Cardiac ventricle fibroblast (primary cell): ENCODE measurements around the gene TMEM97. TPM values are rescaled to one million over a fixed set of nuclear protein-coding genes. Genes with fewer than 3 reads are reported as not detected.

Experiments
- total RNA-seq: library from RNA; depleted of rRNA; stranded (reverse); fragments of >200 nt; gene quantifications from 2 replicates; pipeline ENCODE4 v1.2.3, GENCODE V29; 2015

TMEM97 gene
- total RNA-seq = 8.9 and 11.7 TPM in 2 replicates

DNA sequence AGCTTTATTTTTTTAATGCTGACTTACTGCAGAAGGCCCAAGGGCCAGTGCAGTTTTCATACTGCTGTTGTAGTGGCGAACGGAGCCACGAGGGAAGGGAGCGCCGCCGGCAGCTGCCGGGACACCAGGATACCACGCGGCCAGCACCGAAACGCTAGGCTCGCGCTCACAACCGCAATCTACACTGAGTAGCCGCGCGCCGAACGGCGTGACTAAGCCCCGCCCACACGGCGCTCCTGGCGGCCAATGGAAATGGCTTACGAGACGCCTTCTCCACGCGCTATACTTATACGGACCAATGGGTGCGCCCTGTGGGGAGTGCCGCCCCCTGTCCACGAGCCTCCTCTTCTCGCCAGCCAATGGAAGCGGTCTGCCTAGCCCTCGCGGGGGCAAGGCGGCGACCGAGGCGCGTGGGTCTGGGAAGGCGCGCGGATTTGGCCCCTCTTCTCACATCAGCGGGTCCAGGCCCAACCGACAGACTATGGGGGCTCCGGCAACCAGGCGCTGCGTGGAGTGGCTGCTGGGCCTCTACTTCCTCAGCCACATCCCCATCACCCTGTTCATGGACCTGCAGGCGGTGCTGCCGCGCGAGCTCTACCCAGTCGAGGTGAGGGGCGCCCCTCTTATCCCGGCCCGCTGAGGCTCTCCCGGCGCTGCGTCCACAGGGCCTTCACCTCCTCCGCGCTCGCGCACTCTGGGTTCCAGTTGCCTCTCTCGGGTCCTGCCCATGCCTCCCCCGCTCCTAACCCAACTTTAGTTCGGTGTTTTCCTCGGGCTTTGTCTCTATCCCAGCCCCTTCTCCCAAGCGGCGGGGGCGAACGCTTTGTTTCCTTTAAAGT lies at the start of gene TMEM97:
Gene TMEM97, plus strand, starts transcription at position 442 of the 839 bp plus-strand sequence. Its CDS starts 40 bp downstream, at position 482.

DNA sequence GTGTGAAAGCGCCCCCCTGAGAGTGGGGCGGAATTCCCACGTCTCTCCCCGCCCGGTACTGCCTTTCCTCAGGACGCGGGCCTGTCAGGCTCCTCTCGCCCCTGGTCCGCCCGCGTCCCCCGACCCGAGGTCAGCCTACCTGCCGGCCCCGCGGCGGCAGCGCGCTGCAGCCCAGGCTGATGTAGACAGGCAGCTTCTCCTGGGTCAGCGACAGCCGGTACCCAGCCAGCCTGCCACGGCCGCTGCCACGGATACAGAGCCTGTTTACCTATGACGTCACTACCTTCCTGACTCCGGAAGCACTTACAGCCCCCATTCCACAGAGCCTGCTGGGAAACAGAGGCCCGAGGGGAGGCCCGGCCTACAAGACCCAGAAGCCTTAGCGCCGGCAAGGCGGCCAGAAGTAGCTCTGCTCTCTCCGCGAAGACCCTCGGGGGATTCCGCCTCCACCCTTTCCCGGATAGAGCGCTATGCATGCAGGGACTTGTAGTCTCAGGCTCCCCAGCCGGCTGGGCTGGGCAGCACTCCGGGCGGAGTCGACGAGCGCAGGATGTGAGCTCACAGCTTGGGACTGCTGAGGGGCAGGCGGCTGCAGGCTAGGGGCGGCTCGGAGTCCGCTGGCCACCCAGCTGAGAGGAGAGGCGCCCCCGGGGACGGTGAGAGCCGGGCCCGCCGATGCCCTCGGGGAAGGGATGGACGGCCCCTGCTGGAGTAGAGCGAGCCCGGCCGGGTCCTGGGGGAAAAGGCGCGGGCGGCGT lies 16.4 kb downstream of the TMEM97 start, which contains the start of the genes IFT20 and TNFAIP1:
Gene IFT20, minus strand, starts transcription at position 272 of the 758 bp plus-strand sequence. CDS start 3,487 bp downstream, outside the sequence.
Gene TNFAIP1, plus strand, starts transcription at position 561 of the 758 bp plus-strand sequence. CDS start 3,761 bp downstream, outside the sequence.

DNA sequence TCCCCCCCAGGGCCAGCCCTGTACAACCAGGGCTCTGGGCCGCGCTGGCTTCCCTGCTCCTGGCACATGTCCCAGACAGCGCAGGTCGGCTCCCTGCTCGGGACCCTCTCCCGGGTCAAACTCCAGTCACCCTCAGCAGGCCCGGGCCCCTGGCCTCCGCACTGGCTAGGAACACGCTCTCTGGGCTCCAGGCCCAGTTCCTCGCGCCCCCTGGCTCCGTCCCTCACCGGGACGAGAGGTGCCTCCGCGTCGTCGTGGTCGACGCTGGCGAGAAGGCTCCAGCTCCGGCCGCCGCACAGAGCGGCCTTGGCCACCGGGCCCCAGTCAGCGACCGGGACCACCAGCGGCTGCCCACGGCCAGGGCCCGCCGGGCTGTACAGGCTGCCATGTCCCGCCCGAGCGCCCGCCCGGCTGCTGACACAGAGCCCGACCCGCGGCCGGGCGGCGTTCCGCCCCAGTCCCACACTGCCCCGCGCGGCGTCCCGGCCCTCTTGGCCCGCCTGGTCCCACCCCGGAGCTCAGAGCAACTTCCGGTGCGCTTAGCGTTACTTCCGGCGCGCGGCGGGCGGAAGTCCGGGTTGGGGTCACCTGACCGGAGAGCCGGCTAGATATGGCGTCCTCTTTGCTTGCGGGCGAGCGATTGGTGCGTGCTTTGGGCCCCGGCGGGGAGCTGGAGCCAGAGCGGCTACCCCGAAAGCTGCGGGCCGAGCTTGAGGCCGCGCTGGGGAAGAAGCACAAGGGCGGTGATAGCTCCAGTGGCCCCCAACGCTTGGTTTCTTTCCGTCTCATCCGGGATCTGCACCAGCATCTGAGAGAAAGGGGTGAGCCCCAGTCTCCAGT lies 38.3 kb downstream of the TMEM97 start, which contains the start of gene POLDIP2:
Gene POLDIP2, minus strand, starts transcription at position 467 of the 840 bp plus-strand sequence. Its CDS starts 79 bp downstream, at position 388.

DNA sequence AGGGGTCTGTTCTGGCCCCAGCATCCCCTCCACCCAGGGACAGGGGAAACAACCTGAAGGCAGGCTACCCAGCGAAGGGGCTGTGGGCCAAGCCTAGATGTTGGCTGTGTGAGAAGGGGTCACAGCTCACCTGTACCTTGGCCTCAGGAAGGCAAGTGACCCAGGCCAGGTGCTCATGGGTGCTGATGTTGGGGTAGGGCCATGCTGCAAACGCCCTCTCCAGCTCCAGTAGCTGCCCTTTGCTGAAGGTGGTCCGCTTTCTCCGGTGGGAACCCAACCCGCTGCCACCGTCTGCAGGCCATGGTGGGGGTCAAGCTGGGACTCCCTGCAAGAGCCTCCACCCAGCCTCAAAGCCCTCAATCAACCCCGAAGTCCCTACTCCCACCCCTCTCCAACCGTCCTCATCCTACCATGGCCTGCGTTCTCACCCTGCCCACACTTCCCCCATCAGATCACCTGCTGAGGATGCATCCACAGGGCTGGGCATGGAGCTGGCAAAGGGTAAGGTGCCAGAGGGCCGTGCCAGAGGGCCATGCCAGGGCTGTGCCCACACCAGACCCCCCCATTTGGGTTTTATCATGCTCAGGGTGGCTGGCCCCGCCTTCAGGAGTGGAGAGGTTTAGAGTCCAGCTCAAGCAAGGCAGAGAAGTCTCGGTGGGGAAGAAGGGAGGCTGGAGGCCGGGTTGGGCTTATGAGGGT lies 45.8 kb downstream of the TMEM97 start, which contains the start of gene SEBOX:
Gene SEBOX, minus strand, starts transcription at position 535 of the 699 bp plus-strand sequence. Its CDS starts 48 bp downstream, at position 487.

DNA sequence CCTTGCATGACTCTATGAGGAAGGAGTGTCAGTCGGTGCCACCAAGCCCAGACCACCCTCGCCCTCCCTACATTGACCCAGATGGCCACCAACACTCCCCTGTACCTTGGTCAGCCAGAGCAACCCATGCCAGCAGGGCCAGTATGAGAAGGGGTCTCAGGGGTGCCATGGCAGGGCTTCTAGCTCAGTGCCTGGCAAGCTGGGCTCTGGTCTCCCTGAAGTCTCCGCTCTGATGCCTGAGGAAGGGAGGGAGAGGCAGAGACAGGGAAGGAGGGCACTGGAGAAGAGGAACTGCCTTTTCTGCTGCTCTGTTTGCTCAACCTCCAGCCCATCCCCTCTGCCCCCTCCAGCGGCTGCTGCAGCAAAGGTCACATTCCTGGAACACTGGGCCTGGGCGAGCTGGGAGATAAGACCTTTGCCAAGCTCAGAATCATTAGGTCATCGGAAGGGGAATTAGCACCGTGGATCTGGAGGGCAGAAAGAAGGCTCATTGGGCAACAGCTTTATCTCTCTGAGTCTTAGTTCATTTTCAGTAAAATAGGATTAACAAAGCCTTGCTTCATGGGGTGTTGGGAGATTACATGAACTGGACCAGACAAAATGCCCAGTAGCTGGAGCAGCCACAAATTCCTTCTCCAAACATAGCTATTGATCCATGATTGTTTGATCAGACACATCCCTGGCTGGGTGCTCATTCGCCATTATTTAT lies 51.2 kb downstream of the TMEM97 start, which contains the start of gene VTN:
Gene VTN, minus strand, starts transcription at position 273 of the 709 bp plus-strand sequence. Its CDS starts 104 bp downstream, at position 169.

DNA sequence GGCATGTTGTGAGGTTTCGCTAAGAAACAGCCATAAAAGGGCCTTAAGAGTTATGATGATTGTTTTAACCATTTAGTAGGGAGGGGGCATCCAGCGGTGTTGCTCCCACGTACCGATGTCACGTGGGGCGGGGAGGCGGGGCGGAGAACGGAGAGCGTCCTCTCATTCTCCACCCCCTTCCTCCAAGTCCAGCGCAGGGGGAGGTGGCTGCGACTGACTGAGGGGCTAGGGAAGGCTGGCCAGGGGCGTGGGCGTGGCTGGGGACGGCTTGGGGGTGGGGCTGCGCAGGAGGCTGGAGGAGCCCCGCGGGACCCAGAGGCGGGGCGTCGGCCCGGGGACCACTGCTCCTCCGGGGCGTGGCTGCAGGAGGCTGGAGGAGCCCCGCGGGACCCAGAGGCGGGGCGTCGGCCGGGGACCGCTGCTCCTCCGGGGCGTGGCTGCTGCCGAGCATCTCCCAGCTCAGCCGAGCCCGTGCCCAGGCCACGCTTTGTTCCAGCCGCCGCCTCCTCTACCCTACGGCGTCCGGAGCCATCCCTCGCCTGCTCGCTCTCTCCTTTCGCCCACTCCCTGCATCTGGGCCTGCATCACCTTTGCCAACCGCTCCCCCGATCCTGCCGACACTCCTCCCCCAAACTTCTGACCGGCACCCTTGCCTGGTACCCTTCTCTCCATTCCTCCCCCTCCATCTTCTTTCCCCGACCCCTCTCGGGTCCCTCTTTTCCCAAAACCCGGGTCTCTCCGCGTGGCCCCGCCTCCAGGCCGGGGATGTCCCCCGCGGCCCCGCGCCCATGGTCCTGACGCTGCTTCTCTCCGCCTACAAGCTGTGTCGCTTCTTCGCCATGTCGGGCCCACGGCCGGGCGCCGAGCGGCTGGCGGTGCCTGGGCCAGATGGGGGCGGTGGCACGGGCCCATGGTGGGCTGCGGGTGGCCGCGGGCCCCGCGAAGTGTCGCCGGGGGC lies 52.5 kb downstream of the TMEM97 start, which contains the start of gene SARM1:
Gene SARM1, plus strand, starts transcription at position 450 of the 958 bp plus-strand sequence. Its CDS starts 339 bp downstream, at position 789.

Other genes with a start within 250 kb of the TMEM97 start
- gene IFT20, start 16.3 kb downstream of the TMEM97 start, total RNA-seq = 38.8 and 47.0 TPM in 2 replicates
- 14.5 and 18.3 TPM in 2 replicates for gene TNFAIP1, start 16.6 kb downstream of the TMEM97 start, total RNA-seq
- gene POLDIP2, start 38.3 kb downstream of the TMEM97 start, total RNA-seq = 58.3 and 78.0 TPM in 2 replicates
- gene SEBOX, start 46.0 kb downstream of the TMEM97 start, total RNA-seq = not detected in 2 replicates
- gene VTN, start 51.1 kb downstream of the TMEM97 start, total RNA-seq = 1.4 and 3.5 TPM in 2 replicates
- gene SARM1, start 52.5 kb downstream of the TMEM97 start, total RNA-seq = 9.7 and 14.7 TPM in 2 replicates
- 3.7 and 3.9 TPM in 2 replicates for gene SLC46A1, start 87.0 kb downstream of the TMEM97 start, total RNA-seq
- gene SLC13A2, start 154.4 kb downstream of the TMEM97 start, total RNA-seq = not detected in 2 replicates
- not detected in 2 replicates for gene FOXN1, start 187.1 kb downstream of the TMEM97 start, total RNA-seq
- 23.6 and 27.8 TPM in 2 replicates for gene UNC119, start 233.4 kb downstream of the TMEM97 start, total RNA-seq